UCSD-AML1 (cell line): ENCODE measurements around the gene RBM6.

Experiments used
- DNase-seq: peaks from one replicate; lab custom pipeline; 2025; ENCODE audit not compliant: unreplicated experiment; lab: John Stamatoyannopoulos, UW

Gene RBM6

GRCh38 chr3:50088725-50089608 is 149.0 kb downstream of the RBM6 start, which contains the start of gene RBM5:
Gene RBM5 (plus strand): TSS chr3:50088919. CDS start chr3:50090435, 1,516 bp downstream.
- DNase-seq = peak; percentile 89

GRCh38 chr3:50089609-50089945 is 149.6 kb downstream of the RBM6 start:
- no peak for DNase-seq

GRCh38 chr3:50090984-50091383 is 151.0 kb downstream of the RBM6 start:
- no peak for DNase-seq

- DNase-seq = no peak
Measured at GRCh38 chr3:50095352-50095998, 155.5 kb downstream of the RBM6 start.

- no peak for DNase-seq
Measured at GRCh38 chr3:50100386-50100785, 160.4 kb downstream of the RBM6 start.

- DNase-seq = no peak
Measured at GRCh38 chr3:50100956-50101845, 161.3 kb downstream of the RBM6 start.

GRCh38 chr3:50102558-50102957 is 162.6 kb downstream of the RBM6 start:
- DNase-seq = no peak

- no peak for DNase-seq
Measured at GRCh38 chr3:50111757-50112156, 171.8 kb downstream of the RBM6 start.

GRCh38 chr3:50112462-50112861 is 172.5 kb downstream of the RBM6 start:
- no peak for DNase-seq

GRCh38 chr3:50117120-50117519 is 177.2 kb downstream of the RBM6 start:
- no peak for DNase-seq

- DNase-seq = no peak
Measured at GRCh38 chr3:50118237-50118636, 178.3 kb downstream of the RBM6 start.

GRCh38 chr3:50119786-50120185 is 179.8 kb downstream of the RBM6 start:
- DNase-seq = no peak

- DNase-seq = no peak
Measured at GRCh38 chr3:50120364-50121071, 180.6 kb downstream of the RBM6 start.

GRCh38 chr3:50121072-50122032 is 181.4 kb downstream of the RBM6 start:
- DNase-seq = peak; percentile 77

- no peak for DNase-seq
Measured at GRCh38 chr3:50122071-50122470, 182.1 kb downstream of the RBM6 start.

- DNase-seq = no peak
Measured at GRCh38 chr3:50122661-50123391, 182.9 kb downstream of the RBM6 start.

- no peak for DNase-seq
Measured at GRCh38 chr3:50123394-50124051, 183.6 kb downstream of the RBM6 start.

GRCh38 chr3:50124052-50124799 is 184.3 kb downstream of the RBM6 start:
- no peak for DNase-seq
